ENCODE results near the gene ZNF276.
"Not testable (repeated sequence)": the region's sequence is repeated elsewhere in the genome, so short reads cannot be mapped to it uniquely, and the experiment has no call there.

Gene ZNF276

GRCh38 chr16:89738072-89738377, 16.7 kb downstream of the ZNF276 start:
- DNase-seq = no peak

- DNase-seq = no peak
These were observed 17.4 kb downstream of the ZNF276 start for GRCh38 chr16:89738538-89739317.

- no peak for DNase-seq
These were observed 18.0 kb downstream of the ZNF276 start for GRCh38 chr16:89739383-89739782.

- no peak for DNase-seq
These were observed 20.1 kb downstream of the ZNF276 start for GRCh38 chr16:89741342-89742014.

GRCh38 chr16:89742948-89743347, 21.6 kb downstream of the ZNF276 start:
- no peak for DNase-seq

GRCh38 chr16:89744813-89745212, 23.5 kb downstream of the ZNF276 start:
- no peak for DNase-seq

GRCh38 chr16:89746043-89746442, 24.7 kb downstream of the ZNF276 start:
- DNase-seq = no peak

GRCh38 chr16:89748076-89748475, 26.7 kb downstream of the ZNF276 start:
- DNase-seq = peak; percentile 52

GRCh38 chr16:89748921-89749320, 27.6 kb downstream of the ZNF276 start:
- DNase-seq = no peak

- peak; percentile 77 for DNase-seq
These were observed 28.3 kb downstream of the ZNF276 start for GRCh38 chr16:89749637-89750036.

- DNase-seq = no peak
These were observed 38.5 kb downstream of the ZNF276 start for GRCh38 chr16:89759746-89760340.

- peak; percentile 46 for DNase-seq
These were observed 40.1 kb downstream of the ZNF276 start for GRCh38 chr16:89761304-89761922.

- peak; percentile 84 for DNase-seq
These were observed 43.4 kb downstream of the ZNF276 start for GRCh38 chr16:89764711-89765201.

GRCh38 chr16:89765292-89765830, 44.0 kb downstream of the ZNF276 start:
- no peak for DNase-seq

- no peak for DNase-seq
These were observed 49.0 kb downstream of the ZNF276 start for GRCh38 chr16:89770367-89770766.

GRCh38 chr16:89775223-89775622, 53.9 kb downstream of the ZNF276 start:
- DNase-seq = no peak

- not testable (repeated sequence) for DNase-seq
These were observed 56.9 kb downstream of the ZNF276 start for GRCh38 chr16:89778211-89778610.

- DNase-seq = no peak
These were observed 58.0 kb downstream of the ZNF276 start for GRCh38 chr16:89779231-89779908.

GRCh38 chr16:89779909-89780305, 58.6 kb downstream of the ZNF276 start:
- DNase-seq = no peak

GRCh38 chr16:89782489-89782888, 61.2 kb downstream of the ZNF276 start:
- no peak for DNase-seq

- not testable (repeated sequence) for DNase-seq
These were observed 62.6 kb downstream of the ZNF276 start for GRCh38 chr16:89783952-89784351.

GRCh38 chr16:89784406-89784805, 63.1 kb downstream of the ZNF276 start:
- DNase-seq = no peak
